DOHH2 (cell line): Measurements from ENCODE around the gene BTG2.

Source experiments
- CTCF ChIP-seq: fragments of 200-600 bp; sonication (generic); IDR thresholded peaks from one replicate; pipeline ENCODE4 v1.5.1; 2014; ENCODE audit warnings: antibody characterized with exemption, mild to moderate bottlenecking, low read depth, low read length; ENCODE audit not compliant: poor library complexity, severe bottlenecking
- EZH2phosphoT487 ChIP-seq: fragments of 200-600 bp; sonication (generic); IDR thresholded peaks from 2 replicates; pipeline ENCODE4 v1.6.1; 2017; ENCODE audit warnings: borderline replicate concordance, mild to moderate bottlenecking, antibody characterized with exemption, low read length, moderate library complexity, mixed read lengths

GRCh38 chr1:203349166-203349565 lies 43.8 kb downstream of the BTG2 start:
- TF ChIP-seq EZH2phosphoT487 = no peak
- TF ChIP-seq CTCF = no peak
